IMR-90 (cell line): ENCODE data around the gene WWC1. TPM values are rescaled to one million over a fixed set of nuclear protein-coding genes. Genes with fewer than 3 reads are reported as not detected.

Experiments used
- ATAC-seq: fragments of 200-7000 bp; cut with Tn5 transposase; 2 replicates; pipeline ENCODE4 v1.9.1; 2020; ENCODE audit warnings: low read depth, mild to moderate bottlenecking, moderate library complexity
- BruUV-seq: library from RNA; stranded (reverse); fragments of 400-500 nt; replicated peaks from 2 replicates; lab custom pipeline; 2021; lab: Mats Ljungman, UMichigan
- CTCF ChIA-PET: fragments of 300-600 bp; formaldehyde crosslinking; extraction: SDS; loops from one replicate; lab custom pipeline; 2021; ENCODE audit warnings: antibody characterized with exemption; lab: Yijun Ruan, JAX
- POLR2A ChIA-PET: fragments of 300-600 bp; sonication (Branson Sonifier 250); formaldehyde crosslinking; loops from one replicate; lab custom pipeline; 2022; ENCODE audit warnings: antibody characterized with exemption; ENCODE audit not compliant: unreplicated experiment; lab: Charles Lee
- DNase-seq: peaks from one replicate; pipeline ENCODE4 v3.0.0; 2013
- H2AFZ ChIP-seq: replicated peaks from 2 replicates; pipeline ENCODE3; 2013; ENCODE audit warnings: low read length, mild to moderate bottlenecking; ENCODE audit not compliant: poor library complexity
- H2AK5ac ChIP-seq: 2 replicates; pipeline ENCODE4 v1.6.1; 2013; ENCODE audit warnings: low read depth, low read length, inconsistent platforms
- H2AK9ac ChIP-seq: replicated peaks from 2 replicates; pipeline ENCODE3; 2013; ENCODE audit warnings: mild to moderate bottlenecking, low read depth, low read length, moderate library complexity; ENCODE audit not compliant: poor library complexity
- H2BK120ac ChIP-seq: 2 replicates; pipeline ENCODE4 v1.6.1; 2013; ENCODE audit warnings: low read depth, low read length, inconsistent platforms
- H2BK15ac ChIP-seq: 3 replicates; pipeline ENCODE4 v1.6.1; 2013; ENCODE audit warnings: low read depth, low read length, inconsistent platforms
- H2BK20ac ChIP-seq: 2 replicates; pipeline ENCODE4 v1.6.1; 2013; ENCODE audit warnings: low read depth, mild to moderate bottlenecking, inconsistent platforms, low read length, moderate library complexity
- H2BK5ac ChIP-seq: 2 replicates; pipeline ENCODE4 v1.6.1; 2013; ENCODE audit warnings: mild to moderate bottlenecking, low read depth, low read length, inconsistent platforms; ENCODE audit not compliant: poor library complexity, severe bottlenecking
- H3K14ac ChIP-seq: replicated peaks from 2 replicates; pipeline ENCODE4 v1.6.1; 2013; ENCODE audit warnings: low read depth, low read length, inconsistent platforms
- H3K18ac ChIP-seq: 2 replicates; pipeline ENCODE4 v1.6.1; 2013; ENCODE audit warnings: low read depth, low read length, control low read depth
- H3K23ac ChIP-seq: 2 replicates; pipeline ENCODE4 v1.6.1; 2013; ENCODE audit warnings: low read depth, low read length, inconsistent platforms
- H3K27ac ChIP-seq: 2 replicates; pipeline ENCODE4 v1.5.1; 2013; ENCODE audit warnings: mild to moderate bottlenecking, control low read depth, low read length; ENCODE audit not compliant: insufficient read depth
- H3K27me3 ChIP-seq: 2 replicates; pipeline ENCODE4 v1.6.1; 2013; ENCODE audit warnings: low read length; ENCODE audit not compliant: control insufficient read depth, insufficient read depth
- H3K36me3 ChIP-seq: 2 replicates; pipeline ENCODE4 v1.6.1; 2013; ENCODE audit warnings: low read length, mixed read lengths; ENCODE audit not compliant: control insufficient read depth, insufficient read depth
- H3K4ac ChIP-seq: 2 replicates; pipeline ENCODE4 v1.6.1; 2013; ENCODE audit warnings: low read depth, low read length, inconsistent platforms
- H3K4me1 ChIP-seq: 2 replicates; pipeline ENCODE4 v1.6.1; 2013; ENCODE audit warnings: low read length, mixed read lengths; ENCODE audit not compliant: control insufficient read depth, insufficient read depth
- H3K4me2 ChIP-seq: 2 replicates; pipeline ENCODE4 v1.6.1; 2013; ENCODE audit warnings: low read depth, mild to moderate bottlenecking, control low read depth, low read length, moderate library complexity
- H3K4me3 ChIP-seq: 2 replicates; pipeline ENCODE4 v1.5.1; 2013; ENCODE audit warnings: low read depth, mild to moderate bottlenecking, control low read depth, low read length, moderate library complexity; ENCODE audit not compliant: insufficient read depth
- H3K56ac ChIP-seq: 2 replicates; pipeline ENCODE4 v1.6.1; 2013; ENCODE audit warnings: low read length, inconsistent platforms; ENCODE audit not compliant: insufficient read depth; ENCODE audit errors: extremely low read depth
- H3K79me1 ChIP-seq, 2 experiments: 2 replicates each; pipeline ENCODE4 v1.6.1; 2013; ENCODE audit warnings: low read length in 2 of 2, inconsistent platforms in 1 of 2, low read depth in 1 of 2
- H3K9ac ChIP-seq: 2 replicates; pipeline ENCODE4 v1.6.1; 2013; ENCODE audit warnings: low read depth, low read length, control low read depth
- H3K9me1 ChIP-seq: 2 replicates; pipeline ENCODE4 v1.6.1; 2013; ENCODE audit warnings: low read length, inconsistent platforms; ENCODE audit not compliant: insufficient read depth
- H3K9me3 ChIP-seq: 2 replicates; pipeline ENCODE4 v1.6.1; 2013; ENCODE audit warnings: low read length; ENCODE audit not compliant: control insufficient read depth, insufficient read depth
- H4K20me1 ChIP-seq: 2 replicates; pipeline ENCODE4 v1.6.1; 2013; ENCODE audit warnings: low read length, inconsistent platforms; ENCODE audit not compliant: insufficient read depth
- H4K5ac ChIP-seq: 2 replicates; pipeline ENCODE4 v1.6.1; 2013; ENCODE audit warnings: mild to moderate bottlenecking, low read depth, low read length, control low read depth
- H4K8ac ChIP-seq, 2 experiments: 2 replicates each; pipeline ENCODE4 v1.6.1; 2013; ENCODE audit warnings: low read depth in 2 of 2, low read length in 2 of 2, control low read depth in 1 of 2, inconsistent platforms in 1 of 2
- H4K91ac ChIP-seq: 2 replicates; pipeline ENCODE4 v1.6.1; 2013; ENCODE audit warnings: low read depth, low read length, inconsistent platforms; ENCODE audit not compliant: insufficient read depth
- BHLHE40 ChIP-seq: fragments of 150-350 bp; IDR thresholded peaks from 2 replicates; pipeline ENCODE4 v1.6.1; 2016; ENCODE audit warnings: mild to moderate bottlenecking, low read depth, low read length
- CHD1 ChIP-seq: IDR thresholded peaks from 2 replicates; pipeline ENCODE4 v1.6.1; 2012; ENCODE audit warnings: low read depth, low read length, improper control_type of control experiment
- FOS ChIP-seq: fragments of 150-350 bp; IDR thresholded peaks from 2 replicates; pipeline ENCODE4 v1.6.1; 2016; ENCODE audit warnings: low read depth, low read length
- MAFK ChIP-seq: IDR thresholded peaks from 2 replicates; pipeline ENCODE4 v1.6.1; 2012; ENCODE audit warnings: low read depth, low read length, improper control_type of control experiment
- MAZ ChIP-seq: IDR thresholded peaks from 2 replicates; pipeline ENCODE4 v1.6.1; 2012; ENCODE audit warnings: low read depth, mild to moderate bottlenecking, low read length, improper control_type of control experiment, moderate library complexity, borderline replicate concordance
- MXI1 ChIP-seq: IDR thresholded peaks from 2 replicates; pipeline ENCODE4 v1.6.1; 2012; ENCODE audit warnings: low read depth, mild to moderate bottlenecking, low read length, moderate library complexity, borderline replicate concordance
- NFE2L2 ChIP-seq: fragments of 150-350 bp; IDR thresholded peaks from 2 replicates; pipeline ENCODE4 v1.6.1; 2016; ENCODE audit warnings: low read depth, mild to moderate bottlenecking, low read length
- POLR2A ChIP-seq: IDR thresholded peaks from 2 replicates; pipeline ENCODE4 v1.6.1; 2012; ENCODE audit warnings: mild to moderate bottlenecking, low read depth, low read length
- RAD21 ChIP-seq: IDR thresholded peaks from 2 replicates; pipeline ENCODE4 v1.6.1; 2012; ENCODE audit warnings: low read length, improper control_type of control experiment
- RFX5 ChIP-seq: IDR thresholded peaks from 2 replicates; pipeline ENCODE4 v1.8.0; 2012; ENCODE audit warnings: low read depth, mild to moderate bottlenecking, low read length, moderate library complexity
- SMC3 ChIP-seq: fragments of 150-350 bp; IDR thresholded peaks from 2 replicates; pipeline ENCODE4 v1.6.1; 2016; ENCODE audit warnings: low read depth, mild to moderate bottlenecking, antibody characterized with exemption, low read length, moderate library complexity
- WGBS, 2 experiments: methylation state at CpG; one replicate each; pipeline versions ENCODE4 v1.1.5 to v1.1.7; 2013; ENCODE audit warnings: missing lambda C conversion rate in 2 of 2; ENCODE audit not compliant: insufficient read length in 1 of 2; ENCODE audit errors: extremely low coverage in 2 of 2; 5-methylcytosine and 5-hydroxymethylcytosine counted together
- dilution Hi-C: fragments of 300-500 bp; cut with HindIII; formaldehyde crosslinking; loops from one replicate; pipeline ENCODE4 v1.14.3; 2018; ENCODE audit warnings: low sequenced_read_pairs; ENCODE audit not compliant: unreplicated experiment
- in situ Hi-C: fragments of 300-500 bp; cut with MboI; formaldehyde crosslinking; loops from 3 replicates; pipeline ENCODE4 v1.14.3; 2019; ENCODE audit warnings: low sequenced_read_pairs, inconsistent platforms, mixed read lengths
- intact Hi-C: fragments of 100-400 bp; cut with micrococcal nuclease; formaldehyde crosslinking; loops from 2 replicates; pipeline ENCODE4 v1.10.0; 2022
- polyA plus RNA-seq, 3 experiments: library from polyadenylated mRNA; depleted of rRNA; stranded (reverse); fragments of >200 nt; gene quantifications; 2 replicates each; pipeline ENCODE4 v1.2.3, GENCODE V29; 2012; ENCODE audit warnings: low replicate concordance in 1 of 3
- total RNA-seq: library from RNA; depleted of rRNA; stranded (reverse); fragments of >200 nt; gene quantifications from 2 replicates; pipeline ENCODE4 v1.2.3, GENCODE V29; 2012
- TF ChIP-seq, protein P1 (sequence below): fragments of 150-350 bp; IDR thresholded peaks from 2 replicates; pipeline ENCODE4 v1.6.1; 2016; ENCODE audit warnings: low read depth, mild to moderate bottlenecking, low read length, moderate library complexity, borderline replicate concordance

WWC1 gene
- total and polyA plus RNA-seq, 2 of the 4 experiments (the other 2 are of a cell fraction): 9.1 to 10.3 TPM

GRCh38 chr5:168285696-168286095 lies 5.7 kb upstream of the WWC1 start:
- dilution Hi-C loops (no loop called here), intact Hi-C loops (no loop called here), in situ Hi-C loops (loop anchor here (25.0 kb wide), 1 partner anchor 152 kb away; no protein-coding TSS in a partner anchor)
- Histone ChIP-seq H3K9me1 (no peaks in the 10 kb centered on the region), H2AFZ (no peak overlapping the region), H2AK9ac (no peak overlapping the region), H2BK20ac (no peak overlapping the region), H3K4me2 (no peak overlapping the region), H4K5ac (no peak overlapping the region), H3K27ac (no peak overlapping the region), H3K4me1 (no peaks in the 10 kb centered on the region), H3K23ac (no peak overlapping the region), H4K20me1 (no peaks in the 10 kb centered on the region), H3K56ac (no peak overlapping the region), H2BK120ac (no peak overlapping the region), H3K4me3 (no peak overlapping the region), H3K9ac (no peak overlapping the region), H2BK5ac (no peak overlapping the region), H3K4ac (no peak overlapping the region), H2BK15ac (no peak overlapping the region), H3K18ac (no peak overlapping the region), H2AK5ac (no peak overlapping the region), H3K14ac (no peak overlapping the region), H3K79me1 (no peaks in the 10 kb centered on the region), H3K36me3 (no peaks in the 10 kb centered on the region), H3K27me3 (peaks cover 6% of the 10 kb centered on the region), H4K91ac (no peak overlapping the region), H3K9me3 (peaks cover 8% of the 10 kb centered on the region), H4K8ac (no peak overlapping the region)
- WGBS, 2 experiments: 100% methylated on average over 1 of the region's 2 CpGs; no CpG with 5 or more reads in 1 of the 2 experiments
- no peak for DNase-seq
- TF ChIP-seq CHD1 (no peak), MAFK (no peak), MAZ (no peak), RAD21 (no peak), BHLHE40 (no peak), FOS (no peak), MXI1 (no peak), POLR2A (no peak), NFE2L2 (no peak), RFX5 (no peak), SMC3 (no peak)
- TF ChIP-seq, protein P1, sequence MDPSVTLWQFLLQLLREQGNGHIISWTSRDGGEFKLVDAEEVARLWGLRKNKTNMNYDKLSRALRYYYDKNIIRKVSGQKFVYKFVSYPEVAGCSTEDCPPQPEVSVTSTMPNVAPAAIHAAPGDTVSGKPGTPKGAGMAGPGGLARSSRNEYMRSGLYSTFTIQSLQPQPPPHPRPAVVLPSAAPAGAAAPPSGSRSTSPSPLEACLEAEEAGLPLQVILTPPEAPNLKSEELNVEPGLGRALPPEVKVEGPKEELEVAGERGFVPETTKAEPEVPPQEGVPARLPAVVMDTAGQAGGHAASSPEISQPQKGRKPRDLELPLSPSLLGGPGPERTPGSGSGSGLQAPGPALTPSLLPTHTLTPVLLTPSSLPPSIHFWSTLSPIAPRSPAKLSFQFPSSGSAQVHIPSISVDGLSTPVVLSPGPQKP: no peak
- CTCF ChIA-PET: no interaction called here
- ATAC-seq: no peak
- POLR2A ChIA-PET: no interaction called here
- BruUV-seq: no TSS peak
